ENCODE measurements around the gene CCDC120. TPM values are rescaled to one million over a fixed set of nuclear protein-coding genes. Genes with fewer than 3 reads are reported as not detected.
A peak's percentile ranks its signal among the peaks of the same experiment; 100 is the strongest.

Gene CCDC120
- total RNA-seq, 1 donor from 2014 or later, result 4.0 TPM

DNA sequence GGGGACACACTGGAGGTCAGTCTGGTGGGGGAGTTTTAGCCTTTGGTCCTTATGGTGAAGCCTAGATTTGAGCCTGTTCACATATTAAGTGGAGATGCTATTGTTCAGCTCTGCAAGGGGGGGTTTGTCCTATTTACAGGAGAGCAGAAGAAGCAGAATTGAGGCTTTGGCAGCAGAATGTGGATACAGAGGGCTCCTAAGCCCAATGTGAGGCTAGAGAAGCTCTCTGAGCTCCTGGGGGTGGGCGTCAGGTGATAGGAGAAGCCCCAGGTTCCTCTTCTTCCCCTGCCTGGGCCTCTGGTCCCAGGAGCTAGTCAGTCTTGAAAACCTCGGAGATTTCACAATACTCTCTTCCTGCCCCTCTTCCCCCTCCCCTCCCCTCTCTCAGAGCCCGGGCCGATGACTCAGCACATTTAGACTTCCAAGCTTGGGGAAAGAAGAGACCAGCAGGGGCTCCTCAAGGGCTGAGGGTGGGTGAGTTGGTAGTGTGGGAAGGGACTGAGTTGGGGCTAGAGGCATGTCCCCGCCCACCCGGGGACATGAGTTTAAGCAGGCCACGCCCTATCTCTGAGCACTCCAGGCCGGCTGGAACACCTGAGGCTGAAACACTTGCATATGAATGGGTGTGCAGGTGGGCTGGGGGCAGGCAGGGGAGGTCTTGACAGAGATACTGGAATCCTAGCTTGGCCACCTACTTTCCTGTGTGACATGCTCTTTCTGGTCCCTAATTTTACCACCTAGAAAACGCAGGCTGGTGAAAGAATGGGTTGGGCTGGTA, 19.0 kb upstream of the CCDC120 start:
- peak; percentile 55 for DNase-seq (ENCODE audit: low read depth)
- TF ChIP-seq, protein P1, sequence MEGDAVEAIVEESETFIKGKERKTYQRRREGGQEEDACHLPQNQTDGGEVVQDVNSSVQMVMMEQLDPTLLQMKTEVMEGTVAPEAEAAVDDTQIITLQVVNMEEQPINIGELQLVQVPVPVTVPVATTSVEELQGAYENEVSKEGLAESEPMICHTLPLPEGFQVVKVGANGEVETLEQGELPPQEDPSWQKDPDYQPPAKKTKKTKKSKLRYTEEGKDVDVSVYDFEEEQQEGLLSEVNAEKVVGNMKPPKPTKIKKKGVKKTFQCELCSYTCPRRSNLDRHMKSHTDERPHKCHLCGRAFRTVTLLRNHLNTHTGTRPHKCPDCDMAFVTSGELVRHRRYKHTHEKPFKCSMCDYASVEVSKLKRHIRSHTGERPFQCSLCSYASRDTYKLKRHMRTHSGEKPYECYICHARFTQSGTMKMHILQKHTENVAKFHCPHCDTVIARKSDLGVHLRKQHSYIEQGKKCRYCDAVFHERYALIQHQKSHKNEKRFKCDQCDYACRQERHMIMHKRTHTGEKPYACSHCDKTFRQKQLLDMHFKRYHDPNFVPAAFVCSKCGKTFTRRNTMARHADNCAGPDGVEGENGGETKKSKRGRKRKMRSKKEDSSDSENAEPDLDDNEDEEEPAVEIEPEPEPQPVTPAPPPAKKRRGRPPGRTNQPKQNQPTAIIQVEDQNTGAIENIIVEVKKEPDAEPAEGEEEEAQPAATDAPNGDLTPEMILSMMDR (conservative IDR thresholded peaks at IDR 0.05; ENCODE audit: low read depth, low read length), result peak; percentile 29
- peak overlapping the region; percentile 75 for H3K4me3 ChIP-seq (ENCODE audit: low read depth, low read length)

DNA sequence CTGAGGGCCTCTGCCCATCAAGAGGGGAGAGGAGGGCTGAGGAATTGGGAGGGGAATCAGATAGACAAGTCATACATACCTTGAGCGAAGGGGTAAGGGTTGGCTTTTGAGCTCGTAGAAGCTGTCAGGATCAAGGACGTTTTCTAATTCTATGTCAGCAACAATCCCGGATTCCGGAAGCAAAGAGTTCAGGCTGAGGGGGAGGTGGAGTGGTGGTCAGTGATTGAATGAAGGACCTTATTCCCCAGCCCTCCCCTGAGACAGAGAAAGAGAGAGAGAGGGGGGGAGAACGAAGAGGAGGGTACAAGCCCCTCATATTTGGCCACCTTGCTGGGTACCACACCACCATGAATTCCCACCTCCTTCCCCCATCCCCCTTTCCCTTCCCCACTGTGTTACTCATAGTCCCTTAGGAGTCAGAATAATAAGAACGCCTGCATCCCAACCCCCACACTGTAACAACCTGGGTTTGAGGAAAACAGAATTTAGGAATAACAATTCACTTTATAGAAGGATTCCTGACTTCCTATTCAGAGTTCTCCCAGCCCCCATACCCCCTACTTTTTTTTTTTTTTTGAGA, 18.3 kb upstream of the CCDC120 start:
- no peak for DNase-seq (ENCODE audit: low read depth)
- TF ChIP-seq, protein P1 (conservative IDR thresholded peaks at IDR 0.05; ENCODE audit: low read depth, low read length), result no peak
- peak overlapping the region; percentile 75 for H3K4me3 ChIP-seq (ENCODE audit: low read depth, low read length)

DNA sequence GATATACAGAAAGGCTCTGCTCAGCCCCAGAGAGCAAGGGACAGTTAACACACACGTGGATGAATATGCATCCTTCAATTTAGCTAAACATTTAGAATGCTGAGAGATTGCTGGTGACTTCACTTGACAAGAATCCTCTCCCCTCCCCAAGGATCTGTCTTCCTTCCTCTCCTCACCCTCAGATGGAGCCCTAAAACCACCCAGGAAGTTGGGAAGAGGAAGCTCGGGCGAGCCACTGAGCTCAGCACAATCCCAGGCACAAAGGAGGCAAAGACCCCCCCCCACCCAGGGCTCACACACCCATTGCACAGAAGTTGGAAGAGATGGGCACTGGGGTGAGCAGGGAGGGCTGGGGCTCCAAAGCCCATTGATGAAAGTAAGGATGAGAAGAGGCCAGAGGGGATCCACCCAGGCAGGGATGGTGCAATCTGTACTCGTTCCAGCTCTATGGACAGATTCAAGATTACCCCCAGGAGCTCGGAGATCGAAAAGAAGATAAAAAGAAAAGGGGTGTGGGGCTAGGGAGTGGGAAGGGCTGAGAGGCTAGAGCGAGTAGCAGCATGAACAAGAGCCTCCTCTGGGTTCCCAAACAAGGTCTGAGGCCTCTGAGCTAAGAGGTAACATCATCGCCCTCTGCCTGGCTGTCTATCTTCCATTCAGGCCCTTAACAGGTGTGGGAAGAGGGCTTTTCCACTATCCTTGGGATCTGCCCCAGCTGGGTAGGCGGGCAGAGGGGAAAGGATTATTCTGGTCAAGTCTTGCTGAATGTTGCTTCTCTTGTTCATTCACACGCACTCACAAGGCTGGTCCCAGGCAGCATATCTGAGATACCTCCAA, 16.8 kb upstream of the CCDC120 start:
- TF ChIP-seq, protein P1 (conservative IDR thresholded peaks at IDR 0.05; ENCODE audit: low read depth, low read length), result no peak
- DNase-seq (ENCODE audit: low read depth), result no peak
- H3K4me3 ChIP-seq (ENCODE audit: low read depth, low read length), result peak overlapping the region; percentile 75

DNA sequence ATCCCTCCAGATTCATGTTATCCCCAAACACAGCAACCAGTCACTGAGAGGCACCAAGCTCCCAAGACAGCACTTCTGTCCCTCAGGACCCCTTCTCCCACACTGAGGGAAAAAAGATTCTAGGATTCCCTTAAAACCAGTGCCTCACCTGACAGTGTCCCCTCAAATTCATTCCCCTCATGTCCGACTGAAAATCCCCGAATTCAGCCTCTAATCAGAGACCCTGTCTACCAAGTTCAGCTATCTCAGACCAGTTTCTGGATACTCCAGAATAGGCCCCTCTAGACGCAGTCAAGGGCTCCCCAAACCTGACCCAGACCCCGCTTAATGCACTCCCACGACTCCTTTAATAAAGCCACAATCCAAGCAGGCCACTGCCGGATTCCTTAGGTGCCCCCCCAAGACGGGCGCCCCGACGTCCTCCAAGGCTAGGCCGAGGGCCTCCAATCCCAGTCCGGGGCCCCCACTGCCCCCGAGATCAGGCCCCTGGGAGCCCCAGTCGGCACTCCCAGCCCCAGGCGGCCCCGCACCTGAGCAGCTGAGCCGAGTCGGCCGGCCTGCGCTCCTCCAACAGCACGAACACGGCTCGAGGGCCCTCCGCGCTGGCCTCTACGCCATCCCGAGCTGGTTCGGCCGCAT, 16.1 kb upstream of the CCDC120 start:
- TF ChIP-seq, protein P1 (conservative IDR thresholded peaks at IDR 0.05; ENCODE audit: low read depth, low read length), result no peak
- no peak for DNase-seq (ENCODE audit: low read depth)
- peak overlapping the region; percentile 75 for H3K4me3 ChIP-seq (ENCODE audit: low read depth, low read length)

DNA sequence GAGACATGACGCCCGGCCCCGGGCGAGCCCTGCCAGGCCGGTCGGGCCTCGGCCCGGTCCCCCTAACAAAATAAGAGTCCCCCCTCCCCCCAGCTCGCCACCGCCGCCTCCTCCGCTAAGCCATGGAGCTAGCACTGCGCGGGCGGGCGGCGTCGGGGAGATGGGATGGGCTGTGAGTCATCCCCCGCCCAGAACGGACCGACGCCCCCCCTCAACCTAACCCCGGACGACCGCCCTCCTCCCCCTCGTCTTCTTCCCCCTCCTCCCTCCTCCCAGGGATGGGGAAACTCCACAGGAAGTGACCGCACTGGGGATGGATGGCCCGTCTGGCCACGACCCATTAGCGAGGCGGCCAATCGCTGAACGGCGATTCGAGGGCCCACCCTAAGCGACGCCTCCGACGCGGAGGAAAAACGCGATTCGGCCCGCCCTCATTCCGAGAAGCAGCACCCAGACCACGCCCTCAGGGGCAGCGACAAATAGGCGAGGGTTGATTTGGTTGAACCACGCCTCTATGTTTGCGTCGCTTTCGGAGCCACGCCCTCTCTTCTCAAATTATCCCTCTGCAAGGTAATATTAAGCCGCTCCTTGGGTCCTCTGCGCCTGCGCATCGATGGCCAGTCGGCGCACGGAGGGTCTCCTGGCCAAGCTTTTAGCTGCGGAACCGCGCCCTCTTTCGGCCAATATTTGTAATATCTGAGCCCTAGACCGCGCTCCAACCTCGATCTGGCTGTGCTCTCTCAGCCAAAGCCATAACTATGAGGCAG, 15.4 kb upstream of the CCDC120 start, which contains the start of gene TFE3:
Gene TFE3, minus strand, starts transcription at position 138 of the 767 bp plus-strand sequence. Its CDS starts 131 bp downstream, at position 7.
- peak within 1 kb of the TSS; percentile 75 for H3K4me3 ChIP-seq (ENCODE audit: low read depth, low read length)
- TF ChIP-seq, protein P1 (conservative IDR thresholded peaks at IDR 0.05; ENCODE audit: low read depth, low read length), result peak; percentile 56
- DNase-seq (ENCODE audit: low read depth), result peak; percentile 84

DNA sequence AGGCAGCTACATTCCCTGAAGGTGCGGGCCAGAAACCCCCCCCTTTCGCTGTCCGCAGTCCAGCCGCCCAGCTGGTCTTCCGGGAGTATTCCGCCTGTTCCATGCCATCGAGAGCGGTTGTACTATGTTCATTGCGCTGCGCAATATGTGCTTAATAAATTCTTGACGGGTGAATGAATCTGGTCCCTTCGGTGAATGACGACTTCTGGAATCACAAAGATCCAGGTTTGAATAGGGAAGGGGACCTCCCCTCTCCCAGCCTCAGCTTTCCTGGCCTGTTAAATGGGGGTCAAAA, 14.9 kb upstream of the CCDC120 start:
- TF ChIP-seq, protein P1 (conservative IDR thresholded peaks at IDR 0.05; ENCODE audit: low read depth, low read length), result no peak
- DNase-seq (ENCODE audit: low read depth), result no peak
- peak overlapping the region; percentile 62 for H3K4me3 ChIP-seq (ENCODE audit: low read depth, low read length)

All from epithelial cell of proximal tubule (primary cell).